Measurements from ENCODE around the gene ALLC.

Gene ALLC

GRCh38 chr2:3743951-3744555, 86.1 kb downstream of the ALLC start:
- H3K27me3 ChIP-seq (ENCODE audit: control insufficient read depth, insufficient read depth, low read length): no peaks in the 10 kb centered on the region
- no peak overlapping the region for H3K9ac ChIP-seq (ENCODE audit: low read depth, low read length)
- no peaks in the 10 kb centered on the region for H3K36me3 ChIP-seq (ENCODE audit: control insufficient read depth, insufficient read depth, low read length)
- no peak overlapping the region for H3K27ac ChIP-seq (ENCODE audit: low read depth, low read length)
- no peaks in the 10 kb centered on the region for H3K9me3 ChIP-seq (ENCODE audit: control insufficient read depth, insufficient read depth, low read length)
- no peak overlapping the region for H3K4me3 ChIP-seq (ENCODE audit: low read depth, low read length)
- no peaks in the 10 kb centered on the region for H3K4me1 ChIP-seq (ENCODE audit: control insufficient read depth, insufficient read depth, low read length)

- Histone ChIP-seq H3K27me3 (ENCODE audit: control insufficient read depth, insufficient read depth, low read length) (no peaks in the 10 kb centered on the region), H3K36me3 (ENCODE audit: control insufficient read depth, insufficient read depth, low read length) (no peaks in the 10 kb centered on the region), H3K4me1 (ENCODE audit: control insufficient read depth, insufficient read depth, low read length) (no peaks in the 10 kb centered on the region), H3K9ac (ENCODE audit: low read depth, low read length) (no peak overlapping the region), H3K9me3 (ENCODE audit: control insufficient read depth, insufficient read depth, low read length) (no peaks in the 10 kb centered on the region), H3K4me3 (ENCODE audit: low read depth, low read length) (no peak overlapping the region), H3K27ac (ENCODE audit: low read depth, low read length) (no peak overlapping the region)
Observed at GRCh38 chr2:3745920-3746319, 87.9 kb downstream of the ALLC start.

GRCh38 chr2:3747032-3747654, 89.1 kb downstream of the ALLC start:
- H3K36me3 ChIP-seq (ENCODE audit: control insufficient read depth, insufficient read depth, low read length): no peaks in the 10 kb centered on the region
- no peaks in the 10 kb centered on the region for H3K9me3 ChIP-seq (ENCODE audit: control insufficient read depth, insufficient read depth, low read length)
- no peak overlapping the region for H3K4me3 ChIP-seq (ENCODE audit: low read depth, low read length)
- no peaks in the 10 kb centered on the region for H3K4me1 ChIP-seq (ENCODE audit: control insufficient read depth, insufficient read depth, low read length)
- H3K9ac ChIP-seq (ENCODE audit: low read depth, low read length): no peak overlapping the region
- H3K27ac ChIP-seq (ENCODE audit: low read depth, low read length): no peak overlapping the region
- H3K27me3 ChIP-seq (ENCODE audit: control insufficient read depth, insufficient read depth, low read length): no peaks in the 10 kb centered on the region

DNA sequence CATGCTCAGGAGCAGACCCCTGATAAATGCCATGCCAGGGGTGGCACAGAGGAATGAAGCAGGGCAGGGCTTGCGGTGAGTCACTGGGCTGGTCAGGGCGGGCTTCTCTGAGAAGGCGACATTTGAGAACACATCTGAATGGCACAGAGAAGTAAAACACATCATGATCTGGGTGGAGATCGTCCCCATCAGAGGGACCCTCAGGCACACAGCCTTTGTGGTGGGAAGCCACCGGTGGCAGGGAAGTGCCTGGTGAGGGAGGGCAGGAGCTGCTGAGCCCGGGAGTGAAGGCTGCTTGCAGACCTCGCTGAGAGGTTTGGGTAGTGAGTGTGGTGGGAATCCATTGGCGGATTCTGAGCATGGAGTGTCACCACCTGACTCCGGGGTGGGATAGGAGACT, 89.8 kb downstream of the ALLC start:
- Histone ChIP-seq H3K27ac (ENCODE audit: low read depth, low read length) (no peak overlapping the region), H3K36me3 (ENCODE audit: control insufficient read depth, insufficient read depth, low read length) (no peaks in the 10 kb centered on the region)

GRCh38 chr2:3749201-3749600, 91.2 kb downstream of the ALLC start:
- no peaks in the 10 kb centered on the region for H3K9me3 ChIP-seq (ENCODE audit: control insufficient read depth, insufficient read depth, low read length)
- H3K4me3 ChIP-seq (ENCODE audit: low read depth, low read length): no peak overlapping the region
- H3K36me3 ChIP-seq (ENCODE audit: control insufficient read depth, insufficient read depth, low read length): no peaks in the 10 kb centered on the region
- H3K27me3 ChIP-seq (ENCODE audit: control insufficient read depth, insufficient read depth, low read length): no peaks in the 10 kb centered on the region
- H3K9ac ChIP-seq (ENCODE audit: low read depth, low read length): no peak overlapping the region
- no peak overlapping the region for H3K27ac ChIP-seq (ENCODE audit: low read depth, low read length)
- 0 out of 2 replicates have a peak, but pooled peaks cover 2% of the 10 kb centered on the region for H3K4me1 ChIP-seq (ENCODE audit: control insufficient read depth, insufficient read depth, low read length)

More for the DNA sequence above, 89.8 kb downstream of the ALLC start:
- Histone ChIP-seq H3K4me1 (ENCODE audit: control insufficient read depth, insufficient read depth, low read length) (no peaks in the 10 kb centered on the region), H3K4me3 (ENCODE audit: low read depth, low read length) (no peak overlapping the region), H3K9ac (ENCODE audit: low read depth, low read length) (no peak overlapping the region), H3K27me3 (ENCODE audit: control insufficient read depth, insufficient read depth, low read length) (no peaks in the 10 kb centered on the region), H3K9me3 (ENCODE audit: control insufficient read depth, insufficient read depth, low read length) (no peaks in the 10 kb centered on the region)

DNA sequence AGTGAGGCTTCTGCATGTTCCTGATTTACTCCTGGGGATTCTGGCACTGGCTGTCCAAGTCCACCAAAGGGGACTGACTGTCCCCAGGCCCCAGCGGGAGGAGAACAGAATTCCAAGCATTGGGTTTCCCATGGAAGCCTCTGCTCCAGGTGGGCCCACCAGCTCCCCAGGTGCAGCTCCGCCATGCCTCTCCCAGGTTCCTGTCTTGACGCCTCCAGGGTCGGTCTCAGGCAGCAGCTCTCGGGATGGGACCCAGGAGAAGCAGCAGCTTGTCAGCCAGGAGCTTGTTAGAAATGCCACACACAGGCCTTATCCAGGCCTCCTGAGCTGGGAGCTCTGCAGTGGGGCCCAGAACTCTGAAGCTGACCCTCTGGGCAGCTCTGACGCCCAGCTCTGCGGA, 93.3 kb downstream of the ALLC start:
- Histone ChIP-seq H3K9me3 (ENCODE audit: control insufficient read depth, insufficient read depth, low read length) (no peaks in the 10 kb centered on the region), H3K4me3 (ENCODE audit: low read depth, low read length) (no peak overlapping the region), H3K36me3 (ENCODE audit: control insufficient read depth, insufficient read depth, low read length) (no peaks in the 10 kb centered on the region), H3K27ac (ENCODE audit: low read depth, low read length) (no peak overlapping the region), H3K9ac (ENCODE audit: low read depth, low read length) (no peak overlapping the region), H3K4me1 (ENCODE audit: control insufficient read depth, insufficient read depth, low read length) (0 out of 2 replicates have a peak, but pooled peaks cover 3% of the 10 kb centered on the region), H3K27me3 (ENCODE audit: control insufficient read depth, insufficient read depth, low read length) (no peaks in the 10 kb centered on the region)

- no peak overlapping the region for H3K27ac ChIP-seq (ENCODE audit: low read depth, low read length)
- H3K4me1 ChIP-seq (ENCODE audit: control insufficient read depth, insufficient read depth, low read length): 0 out of 2 replicates have a peak, but pooled peaks cover 3% of the 10 kb centered on the region
- H3K9ac ChIP-seq (ENCODE audit: low read depth, low read length): no peak overlapping the region
- no peaks in the 10 kb centered on the region for H3K9me3 ChIP-seq (ENCODE audit: control insufficient read depth, insufficient read depth, low read length)
- no peaks in the 10 kb centered on the region for H3K27me3 ChIP-seq (ENCODE audit: control insufficient read depth, insufficient read depth, low read length)
- no peak overlapping the region for H3K4me3 ChIP-seq (ENCODE audit: low read depth, low read length)
- no peaks in the 10 kb centered on the region for H3K36me3 ChIP-seq (ENCODE audit: control insufficient read depth, insufficient read depth, low read length)
Observed at GRCh38 chr2:3751806-3752205, 93.8 kb downstream of the ALLC start.
